H1 (cell line): ENCODE results near the gene S100A4. TPM values are rescaled to one million over a fixed set of nuclear protein-coding genes. Genes with fewer than 3 reads are reported as not detected.

Source experiments
- CTCF ChIA-PET: fragments of 300-600 bp; sonication (Branson Sonifier 250); formaldehyde crosslinking; loops from one replicate; lab custom pipeline; 2021; ENCODE audit not compliant: partially characterized antibody; lab: Charles Lee
- POLR2A ChIA-PET: fragments of 300-600 bp; sonication (Branson Sonifier 250); formaldehyde crosslinking; loops from one replicate; lab custom pipeline; 2021; ENCODE audit warnings: inconsistent platforms; ENCODE audit not compliant: partially characterized antibody; lab: Charles Lee
- DNase-seq, 2 experiments: peaks; one replicate each; pipeline versions ENCODE4 v3.0.0 to v3.0.0-alpha.2; 2010 to 2022; ENCODE audit warnings: low spot score in 2 of 2, low read depth in 1 of 2, mixed read lengths in 1 of 2
- FAIRE-seq: peaks from 2 replicates; lab custom pipeline; 2011; peaks lifted over from hg19 to GRCh38; lab: Jason Lieb, UNC
- H2AFZ ChIP-seq: 2 replicates; pipeline ENCODE4 v1.8.1; 2012; ENCODE audit warnings: low read length, inconsistent platforms
- H2AK5ac ChIP-seq: 2 replicates; pipeline ENCODE4 v1.6.1; 2013; ENCODE audit warnings: low read depth, low read length
- H2BK120ac ChIP-seq: replicated peaks from 2 replicates; pipeline ENCODE3; 2013; ENCODE audit warnings: low read depth, low read length, inconsistent platforms
- H2BK12ac ChIP-seq: 2 replicates; pipeline ENCODE4 v1.6.1; 2013; ENCODE audit warnings: low read depth, low read length
- H2BK15ac ChIP-seq: 2 replicates; pipeline ENCODE4 v1.6.1; 2013; ENCODE audit warnings: low read length
- H2BK20ac ChIP-seq: 2 replicates; pipeline ENCODE4 v1.6.1; 2013; ENCODE audit warnings: low read length
- H2BK5ac ChIP-seq: 2 replicates; pipeline ENCODE4 v1.6.1; 2013; ENCODE audit warnings: low read depth, low read length
- H3K14ac ChIP-seq: 2 replicates; pipeline ENCODE4 v1.6.1; 2013; ENCODE audit warnings: inconsistent platforms; ENCODE audit not compliant: insufficient read length
- H3K18ac ChIP-seq: 2 replicates; pipeline ENCODE4 v1.6.1; 2013; ENCODE audit warnings: low read length; ENCODE audit errors: extremely low read depth
- H3K23ac ChIP-seq: 2 replicates; pipeline ENCODE4 v1.6.1; 2013; ENCODE audit warnings: inconsistent platforms; ENCODE audit not compliant: insufficient read length
- H3K23me2 ChIP-seq: 2 replicates; pipeline ENCODE4 v1.6.1; 2013; ENCODE audit warnings: low read depth, low read length
- H3K27ac ChIP-seq: 2 replicates; pipeline ENCODE4 v1.6.1; 2011; ENCODE audit warnings: low read depth, low read length, inconsistent platforms
- H3K27me3 ChIP-seq, 4 experiments: replicated peaks in 1 of 4; 1 replicate in 1 of 4; 2 replicates in 3 of 4; pipeline versions ENCODE4 v1.6.1 to v1.8.1; 2011 to 2013; ENCODE audit warnings: low read length in 3 of 4, mild to moderate bottlenecking in 3 of 4, inconsistent platforms in 2 of 4, mixed read lengths in 2 of 4, moderate library complexity in 1 of 4; ENCODE audit not compliant: control insufficient read depth in 3 of 4, insufficient read depth in 3 of 4; ENCODE audit errors: extremely low read depth in 1 of 4
- H3K36me3 ChIP-seq, 4 experiments: 2 replicates each; pipeline versions ENCODE4 v1.6.1 to v1.8.1; 2011 to 2013; ENCODE audit warnings: mild to moderate bottlenecking in 4 of 4, low read length in 3 of 4, moderate library complexity in 2 of 4, control low read depth in 1 of 4, inconsistent platforms in 1 of 4; ENCODE audit not compliant: insufficient read depth in 4 of 4, control insufficient read depth in 2 of 4
- H3K4ac ChIP-seq: replicated peaks from 2 replicates; pipeline ENCODE3; 2013; ENCODE audit warnings: low read length, low read depth, mixed read lengths, inconsistent platforms; ENCODE audit not compliant: insufficient read length
- H3K4me1 ChIP-seq, 4 experiments: replicated peaks in 1 of 4; 1 replicate in 1 of 4; 2 replicates in 3 of 4; pipeline versions ENCODE4 v1.6.1 to v1.8.1; 2011 to 2013; ENCODE audit warnings: low read length in 3 of 4, inconsistent platforms in 2 of 4, mixed read lengths in 1 of 4; ENCODE audit not compliant: insufficient read depth in 4 of 4, control insufficient read depth in 3 of 4
- H3K4me2 ChIP-seq, 2 experiments: 2 replicates each; pipeline versions ENCODE4 v1.6.1 to v1.8.1; 2011 to 2013; ENCODE audit warnings: low read depth in 2 of 2, low read length in 2 of 2, control low read depth in 1 of 2, inconsistent platforms in 1 of 2, mild to moderate bottlenecking in 1 of 2; ENCODE audit not compliant: insufficient read depth in 1 of 2
- H3K4me3 ChIP-seq, 4 experiments: fragments of 200-600, 300-600 bp in 1 of 4; sonication (generic), shearing (Covaris generic), sonication (Bioruptor Twin) in 1 of 4; 2 replicates each; pipeline versions ENCODE4 v1.5.1 to v1.8.1; 2011 to 2016; ENCODE audit warnings: low read length in 4 of 4, low read depth in 3 of 4, control low read depth in 2 of 4, inconsistent platforms in 2 of 4, mild to moderate bottlenecking in 2 of 4, mixed read lengths in 1 of 4, moderate library complexity in 1 of 4; ENCODE audit not compliant: insufficient read depth in 2 of 4; ENCODE audit errors: extremely low read depth in 1 of 4
- H3K56ac ChIP-seq: replicated peaks from 2 replicates; pipeline ENCODE3; 2013; ENCODE audit warnings: low read depth, mild to moderate bottlenecking, mixed read lengths, low read length, inconsistent platforms; ENCODE audit not compliant: insufficient read length
- H3K79me1 ChIP-seq: 2 replicates; pipeline ENCODE4 v1.6.1; 2013; ENCODE audit warnings: low read depth, low read length, control low read depth
- H3K79me2 ChIP-seq, 2 experiments: 2 replicates each; pipeline versions ENCODE4 v1.6.1 to v1.8.1; 2012 to 2013; ENCODE audit warnings: low read length in 2 of 2, mild to moderate bottlenecking in 2 of 2, inconsistent platforms in 1 of 2; ENCODE audit not compliant: insufficient read depth in 2 of 2, control insufficient read depth in 1 of 2
- H3K9ac ChIP-seq, 4 experiments: replicated peaks in 1 of 4; 1 replicate in 1 of 4; 2 replicates in 3 of 4; pipeline versions ENCODE4 v1.6.1 to v1.8.1; 2011 to 2013; ENCODE audit warnings: low read depth in 3 of 4, low read length in 3 of 4, control low read depth in 2 of 4, mild to moderate bottlenecking in 2 of 4, moderate library complexity in 2 of 4, inconsistent platforms in 1 of 4; ENCODE audit errors: extremely low read depth in 1 of 4
- H3K9me3 ChIP-seq, 2 experiments: 2 replicates each; pipeline versions ENCODE4 v1.6.1 to v1.8.1; 2012 to 2013; ENCODE audit warnings: mild to moderate bottlenecking in 2 of 2, moderate library complexity in 2 of 2, control low read depth in 1 of 2, inconsistent platforms in 1 of 2, low read depth in 1 of 2, low read length in 1 of 2, mixed read lengths in 1 of 2; ENCODE audit not compliant: insufficient read depth in 2 of 2
- H4K20me1 ChIP-seq, 2 experiments: replicated peaks in 1 of 2; 2 replicates each; pipeline versions ENCODE3 to v1.8.1; 2011 to 2013; ENCODE audit warnings: inconsistent platforms in 2 of 2, low read length in 2 of 2, mild to moderate bottlenecking in 1 of 2; ENCODE audit not compliant: insufficient read depth in 2 of 2, control insufficient read depth in 1 of 2
- H4K5ac ChIP-seq: 2 replicates; pipeline ENCODE4 v1.6.1; 2013; ENCODE audit warnings: low read length, low read depth, mixed read lengths, inconsistent platforms; ENCODE audit not compliant: insufficient read length
- H4K8ac ChIP-seq: 2 replicates; pipeline ENCODE4 v1.8.0; 2013; ENCODE audit warnings: mild to moderate bottlenecking, moderate library complexity, low read length, inconsistent platforms; ENCODE audit not compliant: insufficient read depth; ENCODE audit errors: extremely low read depth
- H4K91ac ChIP-seq: replicated peaks from 2 replicates; pipeline ENCODE3; 2013; ENCODE audit warnings: low read length, mixed read lengths, inconsistent platforms; ENCODE audit not compliant: insufficient read length
- CTCF ChIP-seq, 3 experiments: IDR thresholded peaks; 1 replicate in 2 of 3; 2 replicates in 1 of 3; pipeline versions ENCODE4 v1.5.1 to v1.6.1; 2011; ENCODE audit warnings: low read length in 3 of 3, mild to moderate bottlenecking in 3 of 3, inconsistent platforms in 2 of 3, low read depth in 1 of 3, moderate library complexity in 1 of 3; ENCODE audit not compliant: insufficient read depth in 1 of 3; ENCODE audit errors: control extremely low read depth in 1 of 3
- E2F6 ChIP-seq: IDR thresholded peaks from 2 replicates; pipeline ENCODE4 v1.6.1; 2012; ENCODE audit warnings: inconsistent platforms
- NRF1 ChIP-seq: IDR thresholded peaks from 2 replicates; pipeline ENCODE4 v1.6.1; 2011; ENCODE audit warnings: mild to moderate bottlenecking, low read depth, low read length, improper control_type of control experiment
- POLR2AphosphoS5 ChIP-seq: IDR thresholded peaks from 2 replicates; pipeline ENCODE4 v1.6.1; 2011; ENCODE audit warnings: low read depth, low read length
- RXRA ChIP-seq: IDR thresholded peaks from 2 replicates; pipeline ENCODE4 v1.6.1; 2011; ENCODE audit warnings: low read depth, mild to moderate bottlenecking, low read length, moderate library complexity; ENCODE audit not compliant: insufficient read depth
- WGBS, 2 experiments: shearing (Covaris generic) in 1 of 2; methylation state at CpG; one replicate each; pipeline versions ENCODE4 v1.1.6 to v1.1.7; 2013 to 2015; ENCODE audit warnings: low lambda C conversion rate in 2 of 2, mixed read lengths in 2 of 2, inconsistent platforms in 1 of 2, low coverage in 1 of 2, missing lambda C conversion rate in 1 of 2; ENCODE audit not compliant: insufficient replicate concordance in 2 of 2, insufficient coverage in 1 of 2, insufficient read length in 1 of 2; ENCODE audit errors: extremely low coverage in 1 of 2, missing lambda C conversion rate in 1 of 2; 5-methylcytosine and 5-hydroxymethylcytosine counted together
- polyA plus RNA-seq, 7 experiments: library from polyadenylated mRNA; depleted of rRNA in 3 of 7; stranded (reverse) in 5 of 7; unstranded in 2 of 7; fragments of >200 nt in 5 of 7; fragments of 200-250 nt in 2 of 7; gene quantifications; 1 replicate in 5 of 7; 2 replicates in 1 of 7; 4 replicates in 1 of 7; pipeline versions ENCODE4 v1.2.1 to v1.2.3, GENCODE V29; 2011 to 2013; ENCODE audit warnings: missing spikeins in 2 of 7, mixed read lengths in 2 of 7
- total RNA-seq: library from RNA; stranded (reverse); fragmentation: NEBNext Ultra II Directional; extraction: Animal tissue kit (Norgen Biotek cat#: 25700); gene quantifications from 2 replicates; pipeline ENCODE4 v1.2.1, GENCODE V29; 2021

Gene S100A4
- total and polyA plus RNA-seq, 2 of the 8 experiments (the other 6 are each of a cell fraction or from before 2014, with no cell fraction given): 36.3 to 85.4 TPM

GRCh38 chr1:153546796-153547559 lies 1.4 kb upstream of the S100A4 start:
- Histone ChIP-seq H4K91ac (no peak overlapping the region), H3K56ac (no peak overlapping the region), H3K9ac (no peak overlapping the region), H3K4me2 (no peak overlapping the region), H4K20me1 (no peaks in the 10 kb centered on the region), H4K5ac (no peak overlapping the region), H3K4me1 (peaks cover 4 to 35% (median 21%) of the 10 kb centered on the region in 4 experiments), H3K18ac (peak overlapping the region; percentile 24; the same call in 1 of the 2 replicates), H3K4me3 (no peak overlapping the region), H3K23me2 (peaks cover 6% of the 10 kb centered on the region), H4K8ac (no peak overlapping the region), H2AFZ (no peak overlapping the region; the same call in 1 of the 2 replicates), H3K36me3 (no peaks in the 10 kb centered on the region), H3K27ac (no peak overlapping the region), H3K14ac (no peak overlapping the region), H3K27me3 (no peaks in the 10 kb centered on the region; a peak in 2 of 7 replicates), H2AK5ac (no peak overlapping the region), H3K79me2 (no peaks in the 10 kb centered on the region), H2BK12ac (peak overlapping the region; percentile 62; the same call in 1 of the 2 replicates), H2BK20ac (peak overlapping the region; percentile 75; the same call in 1 of the 2 replicates), H3K4ac (no peak overlapping the region), H2BK15ac (peak overlapping the region; percentile 83; the same call in 1 of the 2 replicates), H3K9me3 (no peaks in the 10 kb centered on the region), H3K23ac (no peak overlapping the region), H2BK5ac (peak overlapping the region; percentile 5; the same call in 1 of the 2 replicates), H3K79me1 (no peaks in the 10 kb centered on the region), H2BK120ac (no peak overlapping the region)
- no peak for TF ChIP-seq RXRA
- TF ChIP-seq POLR2AphosphoS5: no peak
- peak in 2 of 3 experiments; percentile 8 to 10; a peak in 2 of 4 replicates for TF ChIP-seq CTCF (IDR thresholded peaks at IDR 0.05; ENCODE audit: control extremely low read depth in 1 of 3, insufficient read depth in 1 of 3, low read depth in 1 of 3, low read length in 3 of 3)
- peak; percentile 73 for TF ChIP-seq E2F6
- TF ChIP-seq NRF1: no peak
- 78% methylated on average over 14 of the region's 14 CpGs; no CpG with 5 or more reads in 1 of the 2 experiments for WGBS, 2 experiments
- DNase-seq (no peak), FAIRE-seq (no peak)
- ChIA-PET CTCF (interaction anchor here (0.9 to 12.9 kb wide), 5 partner anchors 11 to 81 kb away, joined by 5 to 165 read pairs (median 10); partner anchors contain the start of genes S100A1, S100A13, S100A2 and S100A5), POLR2A (interaction anchor here (0.7 kb wide), 1 partner anchor 18 kb away, joined by 3 read pairs; no protein-coding TSS in a partner anchor)
